GM18907 (cell line): ENCODE data around the gene PPM1H.

Source experiments
- ATAC-seq: cut with Tn5 transposase; IDR thresholded peaks from one replicate; pipeline ENCODE4 v1.9.1; 2021; ENCODE audit warnings: mild to moderate bottlenecking, moderate library complexity; ENCODE audit not compliant: unreplicated experiment

The PPM1H gene

GRCh38 chr12:62772416-62772955, 162.5 kb downstream of the PPM1H start:
- ATAC-seq, result no peak

- no peak for ATAC-seq
Observed at GRCh38 chr12:62771828-62772227, 163.1 kb downstream of the PPM1H start.

GRCh38 chr12:62770381-62770780, 164.6 kb downstream of the PPM1H start:
- ATAC-seq, result no peak

GRCh38 chr12:62769076-62769619, 165.8 kb downstream of the PPM1H start:
- no peak for ATAC-seq

- ATAC-seq, result no peak
Observed at GRCh38 chr12:62767946-62768345, 167.0 kb downstream of the PPM1H start.

- ATAC-seq, result no peak
Observed at GRCh38 chr12:62767496-62767895, 167.5 kb downstream of the PPM1H start.

GRCh38 chr12:62766496-62766895, 168.5 kb downstream of the PPM1H start:
- no peak for ATAC-seq

- ATAC-seq, result no peak
Observed at GRCh38 chr12:62763861-62764645, 170.9 kb downstream of the PPM1H start.

- ATAC-seq, result no peak
Observed at GRCh38 chr12:62763312-62763711, 171.6 kb downstream of the PPM1H start.

GRCh38 chr12:62762645-62763044, 172.3 kb downstream of the PPM1H start:
- no peak for ATAC-seq

GRCh38 chr12:62761658-62762057, 173.3 kb downstream of the PPM1H start:
- no peak for ATAC-seq

- peak; percentile 99 for ATAC-seq
Observed at GRCh38 chr12:62760779-62761178, 174.2 kb downstream of the PPM1H start.

- ATAC-seq, result peak; percentile 34
Observed at GRCh38 chr12:62760341-62760740, 174.6 kb downstream of the PPM1H start.

GRCh38 chr12:62758216-62758615, 176.7 kb downstream of the PPM1H start:
- ATAC-seq, result no peak

GRCh38 chr12:62757048-62757447, 177.9 kb downstream of the PPM1H start:
- no peak for ATAC-seq

- no peak for ATAC-seq
Observed at GRCh38 chr12:62754706-62755105, 180.2 kb downstream of the PPM1H start.

- ATAC-seq, result no peak
Observed at GRCh38 chr12:62751810-62752155, 183.2 kb downstream of the PPM1H start.

GRCh38 chr12:62750941-62751809, 183.8 kb downstream of the PPM1H start:
- no peak for ATAC-seq

GRCh38 chr12:62749586-62749985, 185.4 kb downstream of the PPM1H start:
- no peak for ATAC-seq

- ATAC-seq, result no peak
Observed at GRCh38 chr12:62748941-62749468, 185.9 kb downstream of the PPM1H start.

GRCh38 chr12:62744551-62744950, 190.4 kb downstream of the PPM1H start:
- no peak for ATAC-seq
